ENCODE data around the gene DNPH1. TPM values are rescaled to one million over a fixed set of nuclear protein-coding genes. Genes with fewer than 3 reads are reported as not detected.
A peak's percentile ranks its signal among the peaks of the same experiment; 100 is the strongest.

The DNPH1 gene
- total and polyA plus RNA-seq, 9 of the 15 experiments (the other 6 are each of a cell fraction or from before 2014, with no cell fraction given): 7.3 to 300 (median 68.7) TPM

DNA sequence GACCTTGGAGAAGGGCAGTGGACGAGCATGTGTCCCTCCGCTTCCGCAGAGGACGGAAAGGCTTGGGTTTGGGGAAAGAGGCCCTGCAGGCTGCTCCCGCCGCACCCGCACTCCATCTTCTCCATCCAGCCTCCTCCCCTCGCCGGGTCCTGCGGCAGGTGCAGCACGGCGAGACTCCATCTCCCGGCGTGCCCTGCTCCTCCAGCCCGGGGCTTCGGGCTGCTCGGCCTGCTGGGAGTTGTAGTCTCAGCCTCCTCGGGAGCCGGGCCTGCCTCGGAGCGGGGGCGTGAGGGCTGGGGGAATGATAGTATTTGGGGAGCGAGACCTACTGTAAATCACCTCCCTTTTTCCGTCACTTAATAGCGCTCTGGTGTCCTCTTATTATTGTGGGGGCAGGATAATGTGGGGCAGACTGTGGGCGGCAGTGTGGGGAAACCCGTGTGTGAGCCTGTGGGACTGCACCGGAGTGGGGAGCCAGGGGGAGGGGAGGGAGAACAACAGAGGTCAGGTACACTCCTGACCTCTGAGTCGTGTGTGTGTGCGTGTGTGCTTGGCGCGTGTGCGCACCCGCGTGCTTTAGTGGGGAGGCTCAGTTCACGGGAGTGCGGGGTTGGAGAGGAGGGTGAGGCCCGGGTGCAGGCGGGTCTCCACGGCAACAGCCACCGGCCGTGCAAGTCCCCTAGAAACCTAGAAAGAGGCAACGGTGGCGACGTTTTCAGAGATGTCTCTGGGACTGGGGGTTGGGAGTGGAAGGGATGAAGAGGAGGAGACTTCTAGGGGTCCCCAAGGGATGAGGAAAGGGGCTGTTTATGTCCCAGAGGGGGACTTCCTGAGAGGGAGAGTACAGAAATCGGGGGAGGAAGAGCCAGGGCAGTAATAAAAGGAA is 18.1 kb upstream of the DNPH1 start (continued):
- TF ChIP-seq, protein P1, sequence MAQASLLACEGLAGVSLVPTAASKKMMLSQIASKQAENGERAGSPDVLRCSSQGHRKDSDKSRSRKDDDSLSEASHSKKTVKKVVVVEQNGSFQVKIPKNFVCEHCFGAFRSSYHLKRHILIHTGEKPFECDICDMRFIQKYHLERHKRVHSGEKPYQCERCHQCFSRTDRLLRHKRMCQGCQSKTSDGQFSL (CRISPR knock-in tag; IDR thresholded peaks at IDR 0.05): no peak
- TF ChIP-seq, protein P1 (tag; IDR thresholded peaks at IDR 0.05): no peak
- TF ChIP-seq, protein P2, sequence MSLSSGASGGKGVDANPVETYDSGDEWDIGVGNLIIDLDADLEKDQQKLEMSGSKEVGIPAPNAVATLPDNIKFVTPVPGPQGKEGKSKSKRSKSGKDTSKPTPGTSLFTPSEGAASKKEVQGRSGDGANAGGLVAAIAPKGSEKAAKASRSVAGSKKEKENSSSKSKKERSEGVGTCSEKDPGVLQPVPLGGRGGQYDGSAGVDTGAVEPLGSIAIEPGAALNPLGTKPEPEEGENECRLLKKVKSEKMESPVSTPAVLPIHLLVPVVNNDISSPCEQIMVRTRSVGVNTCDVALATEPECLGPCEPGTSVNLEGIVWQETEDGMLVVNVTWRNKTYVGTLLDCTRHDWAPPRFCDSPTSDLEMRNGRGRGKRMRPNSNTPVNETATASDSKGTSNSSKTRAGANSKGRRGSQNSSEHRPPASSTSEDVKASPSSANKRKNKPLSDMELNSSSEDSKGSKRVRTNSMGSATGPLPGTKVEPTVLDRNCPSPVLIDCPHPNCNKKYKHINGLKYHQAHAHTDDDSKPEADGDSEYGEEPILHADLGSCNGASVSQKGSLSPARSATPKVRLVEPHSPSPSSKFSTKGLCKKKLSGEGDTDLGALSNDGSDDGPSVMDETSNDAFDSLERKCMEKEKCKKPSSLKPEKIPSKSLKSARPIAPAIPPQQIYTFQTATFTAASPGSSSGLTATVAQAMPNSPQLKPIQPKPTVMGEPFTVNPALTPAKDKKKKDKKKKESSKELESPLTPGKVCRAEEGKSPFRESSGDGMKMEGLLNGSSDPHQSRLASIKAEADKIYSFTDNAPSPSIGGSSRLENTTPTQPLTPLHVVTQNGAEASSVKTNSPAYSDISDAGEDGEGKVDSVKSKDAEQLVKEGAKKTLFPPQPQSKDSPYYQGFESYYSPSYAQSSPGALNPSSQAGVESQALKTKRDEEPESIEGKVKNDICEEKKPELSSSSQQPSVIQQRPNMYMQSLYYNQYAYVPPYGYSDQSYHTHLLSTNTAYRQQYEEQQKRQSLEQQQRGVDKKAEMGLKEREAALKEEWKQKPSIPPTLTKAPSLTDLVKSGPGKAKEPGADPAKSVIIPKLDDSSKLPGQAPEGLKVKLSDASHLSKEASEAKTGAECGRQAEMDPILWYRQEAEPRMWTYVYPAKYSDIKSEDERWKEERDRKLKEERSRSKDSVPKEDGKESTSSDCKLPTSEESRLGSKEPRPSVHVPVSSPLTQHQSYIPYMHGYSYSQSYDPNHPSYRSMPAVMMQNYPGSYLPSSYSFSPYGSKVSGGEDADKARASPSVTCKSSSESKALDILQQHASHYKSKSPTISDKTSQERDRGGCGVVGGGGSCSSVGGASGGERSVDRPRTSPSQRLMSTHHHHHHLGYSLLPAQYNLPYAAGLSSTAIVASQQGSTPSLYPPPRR (CRISPR knock-in tag; IDR thresholded peaks at IDR 0.05; ENCODE audit: borderline replicate concordance): no peak
- TF ChIP-seq PATZ1 (CRISPR knock-in tag; IDR thresholded peaks at IDR 0.05; ENCODE audit: borderline replicate concordance) (no peak), TEAD4 (IDR thresholded peaks at IDR 0.05; ENCODE audit: low read length) (0 out of 2 replicates have a peak, but pooled peaks have one; percentile 3), TEAD4 (CRISPR knock-in tag; IDR thresholded peaks at IDR 0.05; ENCODE audit: borderline replicate concordance) (no peak), ZNF445 (CRISPR knock-in tag; IDR thresholded peaks at IDR 0.05; ENCODE audit: low read depth) (no peak), DNMT1 (IDR thresholded peaks at IDR 0.05) (no peak), SMARCC2 (IDR thresholded peaks at IDR 0.05; ENCODE audit: low read depth) (no peak), BMI1 (IDR thresholded peaks at IDR 0.05; ENCODE audit: low read length) (no peak), HMBOX1 (IDR thresholded peaks at IDR 0.05) (no peak), ZNF707 (CRISPR knock-in tag; conservative IDR thresholded peaks at IDR 0.05) (no peak)
